Urinary bladder (tissue), 4 donors: Measurements from ENCODE around the gene SEC14L1. TPM values are rescaled to one million over a fixed set of nuclear protein-coding genes. Genes with fewer than 3 reads are reported as not detected.

Source experiments
- DNase-seq: peaks from one replicate; pipeline ENCODE4 v3.0.0-alpha.2; 2015; ENCODE audit errors: extremely low spot score
- H3K27ac ChIP-seq: one replicate; pipeline ENCODE4 v1.5.1; 2013; ENCODE audit warnings: low read depth, mild to moderate bottlenecking, moderate library complexity
- H3K36me3 ChIP-seq: one replicate; pipeline ENCODE4 v1.6.1; 2013; ENCODE audit warnings: mild to moderate bottlenecking, moderate library complexity; ENCODE audit not compliant: insufficient read depth
- H3K4me1 ChIP-seq: one replicate; pipeline ENCODE4 v1.6.1; 2013; ENCODE audit warnings: mild to moderate bottlenecking, moderate library complexity; ENCODE audit not compliant: insufficient read depth
- H3K4me3 ChIP-seq: one replicate; pipeline ENCODE4 v1.5.1; 2013; ENCODE audit warnings: low read depth, low read length
- WGBS: extraction: QIAGEN DNeasy Blood & Tissue Kit; methylation state at CpG from one replicate; pipeline ENCODE4 v1.1.7; 2013; 5-methylcytosine and 5-hydroxymethylcytosine counted together
- polyA plus RNA-seq: library from polyadenylated mRNA; stranded (reverse); fragments of 200-250 nt; gene quantifications from one replicate; pipeline ENCODE4 v1.2.3, GENCODE V29; 2013
- total RNA-seq: library from RNA; depleted of rRNA; stranded (reverse); fragments of >200 nt; gene quantifications from one replicate; pipeline ENCODE4 v1.2.3, GENCODE V29; 2014
- donor health status: healthy with polysubstance abuse.
- donor health status: healthy.

The SEC14L1 gene
- total and polyA plus RNA-seq, 2 donors: 48.9 to 50.9 TPM

GRCh38 chr17:77188084-77189066 lies 47.6 kb downstream of the SEC14L1 start:
- DNase-seq: no peak
- no peak overlapping the region for H3K27ac ChIP-seq
- no peaks in the 10 kb centered on the region for H3K4me1 ChIP-seq
- H3K36me3 ChIP-seq: no peaks in the 10 kb centered on the region
- WGBS: 86% methylated on average over 17 of the region's 17 CpGs
- H3K4me3 ChIP-seq: no peak overlapping the region

- H3K36me3 ChIP-seq: no peaks in the 10 kb centered on the region
- no peaks in the 10 kb centered on the region for H3K4me1 ChIP-seq
- 70% methylated on average over 2 of the region's 2 CpGs for WGBS
- H3K4me3 ChIP-seq: no peak overlapping the region
- H3K27ac ChIP-seq: no peak overlapping the region
- no peak for DNase-seq
These were observed 48.4 kb downstream of the SEC14L1 start for GRCh38 chr17:77189148-77189547.

- no peak overlapping the region for H3K4me3 ChIP-seq
- WGBS: 93% methylated on average over 11 of the region's 11 CpGs
- peaks cover 3% of the 10 kb centered on the region for H3K36me3 ChIP-seq
- H3K27ac ChIP-seq: no peak overlapping the region
- H3K4me1 ChIP-seq: no peaks in the 10 kb centered on the region
- DNase-seq: no peak
These were observed 49.8 kb downstream of the SEC14L1 start for GRCh38 chr17:77190576-77190975.

GRCh38 chr17:77191244-77191643 lies 50.5 kb downstream of the SEC14L1 start:
- Histone ChIP-seq H3K4me3 (no peak overlapping the region), H3K36me3 (peaks cover 3% of the 10 kb centered on the region), H3K27ac (no peak overlapping the region), H3K4me1 (no peaks in the 10 kb centered on the region)
- 92% methylated on average over 11 of the region's 11 CpGs for WGBS
- DNase-seq: no peak

- 71% methylated on average over 3 of the region's 3 CpGs for WGBS
These were observed 52.9 kb downstream of the SEC14L1 start for GRCh38 chr17:77193653-77194052.

GRCh38 chr17:77194179-77194578 lies 53.4 kb downstream of the SEC14L1 start:
- DNase-seq: no peak
- H3K27ac ChIP-seq: no peak overlapping the region
- H3K4me1 ChIP-seq: no peaks in the 10 kb centered on the region
- peaks cover 8% of the 10 kb centered on the region for H3K36me3 ChIP-seq
- H3K4me3 ChIP-seq: no peak overlapping the region
- 98% methylated on average over 7 of the region's 7 CpGs for WGBS

More at GRCh38 chr17:77193653-77194052, 52.9 kb downstream of the SEC14L1 start:
- no peaks in the 10 kb centered on the region for H3K4me1 ChIP-seq
- H3K27ac ChIP-seq: no peak overlapping the region
- H3K36me3 ChIP-seq: peaks cover 8% of the 10 kb centered on the region
- H3K4me3 ChIP-seq: no peak overlapping the region
- no peak for DNase-seq

- H3K4me3 ChIP-seq: no peak overlapping the region
- 76% methylated on average over 5 of the region's 5 CpGs for WGBS
- H3K4me1 ChIP-seq: no peaks in the 10 kb centered on the region
- no peak for DNase-seq
- peaks cover 10% of the 10 kb centered on the region for H3K36me3 ChIP-seq
- H3K27ac ChIP-seq: no peak overlapping the region
These were observed 55.5 kb downstream of the SEC14L1 start for GRCh38 chr17:77196251-77196650.

GRCh38 chr17:77197115-77197514 lies 56.3 kb downstream of the SEC14L1 start:
- H3K4me1 ChIP-seq: no peaks in the 10 kb centered on the region
- H3K36me3 ChIP-seq: peaks cover 10% of the 10 kb centered on the region
- 96% methylated on average over 9 of the region's 9 CpGs for WGBS
- DNase-seq: no peak
- H3K27ac ChIP-seq: no peak overlapping the region
- no peak overlapping the region for H3K4me3 ChIP-seq

- 69% methylated on average over 10 of the region's 10 CpGs for WGBS
- no peak overlapping the region for H3K27ac ChIP-seq
- no peaks in the 10 kb centered on the region for H3K4me1 ChIP-seq
- peaks cover 7% of the 10 kb centered on the region for H3K36me3 ChIP-seq
- H3K4me3 ChIP-seq: no peak overlapping the region
- DNase-seq: no peak
These were observed 59.9 kb downstream of the SEC14L1 start for GRCh38 chr17:77200711-77201110.

- WGBS: 93% methylated on average over 12 of the region's 12 CpGs
- DNase-seq: no peak
- peaks cover 2% of the 10 kb centered on the region for H3K36me3 ChIP-seq
- H3K4me1 ChIP-seq: no peaks in the 10 kb centered on the region
- no peak overlapping the region for H3K4me3 ChIP-seq
- H3K27ac ChIP-seq: no peak overlapping the region
These were observed 62.7 kb downstream of the SEC14L1 start for GRCh38 chr17:77203436-77203835.

GRCh38 chr17:77203846-77204245 lies 63.1 kb downstream of the SEC14L1 start:
- DNase-seq: no peak
- 90% methylated on average over 13 of the region's 13 CpGs for WGBS
- no peaks in the 10 kb centered on the region for H3K4me1 ChIP-seq
- peaks cover 2% of the 10 kb centered on the region for H3K36me3 ChIP-seq
- H3K4me3 ChIP-seq: no peak overlapping the region
- H3K27ac ChIP-seq: no peak overlapping the region

GRCh38 chr17:77204536-77204935 lies 63.8 kb downstream of the SEC14L1 start:
- Histone ChIP-seq H3K4me3 (no peak overlapping the region), H3K4me1 (no peaks in the 10 kb centered on the region), H3K27ac (no peak overlapping the region), H3K36me3 (peaks cover 2% of the 10 kb centered on the region)
- WGBS: 73% methylated on average over 8 of the region's 8 CpGs
- no peak for DNase-seq

GRCh38 chr17:77205396-77206125 lies 64.8 kb downstream of the SEC14L1 start:
- H3K27ac ChIP-seq: no peak overlapping the region
- no peak overlapping the region for H3K4me3 ChIP-seq
- DNase-seq: no peak
- no peaks in the 10 kb centered on the region for H3K4me1 ChIP-seq
- peaks cover 2% of the 10 kb centered on the region for H3K36me3 ChIP-seq
- 83% methylated on average over 9 of the region's 9 CpGs for WGBS
